Small intestine (tissue), 16 donors: ENCODE data around the gene FBXO8. TPM values are rescaled to one million over a fixed set of nuclear protein-coding genes. Genes with fewer than 3 reads are reported as not detected.

ENCODE experiments used
- DNase-seq, 2 donors: peaks; one replicate each; pipeline versions ENCODE4 v3.0.0 to v3.0.0-alpha.2; 2013
- FAIRE-seq: peaks from 2 replicates; lab custom pipeline; 2012; peaks lifted over from hg19 to GRCh38; lab: Jason Lieb, UNC
- H3K27ac ChIP-seq, 3 donors: one replicate each; pipeline ENCODE4 v1.5.1; 2013; ENCODE audit warnings: low read length in 2 of 3, mild to moderate bottlenecking in 2 of 3, control low read depth in 1 of 3, inconsistent platforms in 1 of 3, low read depth in 1 of 3, moderate library complexity in 1 of 3
- H3K27me3 ChIP-seq, 3 donors: one replicate each; pipeline ENCODE4 v1.6.1; 2013; ENCODE audit warnings: low read length in 3 of 3, inconsistent platforms in 1 of 3; ENCODE audit not compliant: control insufficient read depth in 3 of 3, insufficient read depth in 3 of 3
- H3K36me3 ChIP-seq, 3 donors: one replicate each; pipeline ENCODE4 v1.6.1; 2013; ENCODE audit warnings: low read length in 3 of 3, inconsistent platforms in 1 of 3, low read depth in 1 of 3, mild to moderate bottlenecking in 1 of 3, moderate library complexity in 1 of 3; ENCODE audit not compliant: control insufficient read depth in 3 of 3, insufficient read depth in 2 of 3
- H3K4me1 ChIP-seq, 3 donors: one replicate each; pipeline ENCODE4 v1.6.1; 2013; ENCODE audit warnings: low read length in 2 of 3, inconsistent platforms in 1 of 3, low read depth in 1 of 3, mild to moderate bottlenecking in 1 of 3, moderate library complexity in 1 of 3; ENCODE audit not compliant: control insufficient read depth in 3 of 3, insufficient read depth in 2 of 3
- H3K4me3 ChIP-seq, 3 donors: one replicate each; pipeline ENCODE4 v1.5.1; 2013; ENCODE audit warnings: low read length in 3 of 3, control low read depth in 1 of 3, inconsistent platforms in 1 of 3, low read depth in 1 of 3, mild to moderate bottlenecking in 1 of 3, moderate library complexity in 1 of 3
- H3K9me3 ChIP-seq, 2 donors: one replicate each; pipeline ENCODE4 v1.6.1; 2013; ENCODE audit warnings: low read depth in 1 of 2, low read length in 1 of 2; ENCODE audit not compliant: control insufficient read depth in 2 of 2, insufficient read depth in 1 of 2
- WGBS, 3 donors: extraction: QIAGEN DNeasy Blood & Tissue Kit; methylation state at CpG; one replicate each; pipeline ENCODE4 v1.1.7; 2013; 5-methylcytosine and 5-hydroxymethylcytosine counted together
- long read RNA-seq, 10 donors: transcript quantifications; one replicate each; lab custom pipeline, GENCODE V29; 2026
- polyA plus RNA-seq, 4 donors: library from polyadenylated mRNA; stranded (reverse) in 3 of 4; unstranded in 1 of 4; fragments of 200-250 nt in 3 of 4; fragments of 120-200 nt in 1 of 4; gene quantifications; one replicate each; pipeline versions ENCODE4 v1.2.1 to v1.2.3, GENCODE V29; 2013
- donor health status: healthy with polysubstance abuse.
- donor health status: control.
- donor health status: control.
- donor health status: Bipolar disorder and iron deficiency.
- donor health status: healthy.

The FBXO8 gene, protein sequence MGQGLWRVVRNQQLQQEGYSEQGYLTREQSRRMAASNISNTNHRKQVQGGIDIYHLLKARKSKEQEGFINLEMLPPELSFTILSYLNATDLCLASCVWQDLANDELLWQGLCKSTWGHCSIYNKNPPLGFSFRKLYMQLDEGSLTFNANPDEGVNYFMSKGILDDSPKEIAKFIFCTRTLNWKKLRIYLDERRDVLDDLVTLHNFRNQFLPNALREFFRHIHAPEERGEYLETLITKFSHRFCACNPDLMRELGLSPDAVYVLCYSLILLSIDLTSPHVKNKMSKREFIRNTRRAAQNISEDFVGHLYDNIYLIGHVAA
- 10 to 100 TPM; 14.5 to 25.5 (median 23.3) TPM for polyA plus RNA-seq
- long read RNA-seq, donor 1, transcript FBXO8-201 (6 exons, 2,577 nt) = major isoform, 18 of 18 reads
- long read RNA-seq, donor 1, partial matches to known transcripts = 0 of 18 reads
- long read RNA-seq, donor 1, other reads (novel, unspliced or antisense) = 0 of 18 reads
- long read RNA-seq, donor 2, partial matches to known transcripts = 0 of 1 reads
- long read RNA-seq, donor 2, other reads (novel, unspliced or antisense) = 0 of 1 reads
- long read RNA-seq, donor 3, partial matches to known transcripts = 0 of 2 reads
- long read RNA-seq, donor 3, other reads (novel, unspliced or antisense) = 0 of 2 reads
- long read RNA-seq, donor 4 = 0 reads
- long read RNA-seq, donor 5 = 0 reads
- long read RNA-seq, donor 6, transcript FBXO8-201 (6 exons, 2,577 nt) = major isoform, 7 of 12 reads
- long read RNA-seq, donor 6, partial matches to known transcripts = 5 of 12 reads
- long read RNA-seq, donor 6, other reads (novel, unspliced or antisense) = 0 of 12 reads
- long read RNA-seq, donor 7, transcript FBXO8-201 (6 exons, 2,577 nt) = major isoform, 11 of 11 reads
- long read RNA-seq, donor 7, partial matches to known transcripts = 0 of 11 reads
- long read RNA-seq, donor 7, other reads (novel, unspliced or antisense) = 0 of 11 reads
- long read RNA-seq, donor 8 = 0 reads
- long read RNA-seq, donor 9 = 0 reads
- long read RNA-seq, donor 10, transcript FBXO8-201 (6 exons, 2,577 nt) = major isoform, 7 of 7 reads
- long read RNA-seq, donor 10, partial matches to known transcripts = 0 of 7 reads
- long read RNA-seq, donor 10, other reads (novel, unspliced or antisense) = 0 of 7 reads

DNA sequence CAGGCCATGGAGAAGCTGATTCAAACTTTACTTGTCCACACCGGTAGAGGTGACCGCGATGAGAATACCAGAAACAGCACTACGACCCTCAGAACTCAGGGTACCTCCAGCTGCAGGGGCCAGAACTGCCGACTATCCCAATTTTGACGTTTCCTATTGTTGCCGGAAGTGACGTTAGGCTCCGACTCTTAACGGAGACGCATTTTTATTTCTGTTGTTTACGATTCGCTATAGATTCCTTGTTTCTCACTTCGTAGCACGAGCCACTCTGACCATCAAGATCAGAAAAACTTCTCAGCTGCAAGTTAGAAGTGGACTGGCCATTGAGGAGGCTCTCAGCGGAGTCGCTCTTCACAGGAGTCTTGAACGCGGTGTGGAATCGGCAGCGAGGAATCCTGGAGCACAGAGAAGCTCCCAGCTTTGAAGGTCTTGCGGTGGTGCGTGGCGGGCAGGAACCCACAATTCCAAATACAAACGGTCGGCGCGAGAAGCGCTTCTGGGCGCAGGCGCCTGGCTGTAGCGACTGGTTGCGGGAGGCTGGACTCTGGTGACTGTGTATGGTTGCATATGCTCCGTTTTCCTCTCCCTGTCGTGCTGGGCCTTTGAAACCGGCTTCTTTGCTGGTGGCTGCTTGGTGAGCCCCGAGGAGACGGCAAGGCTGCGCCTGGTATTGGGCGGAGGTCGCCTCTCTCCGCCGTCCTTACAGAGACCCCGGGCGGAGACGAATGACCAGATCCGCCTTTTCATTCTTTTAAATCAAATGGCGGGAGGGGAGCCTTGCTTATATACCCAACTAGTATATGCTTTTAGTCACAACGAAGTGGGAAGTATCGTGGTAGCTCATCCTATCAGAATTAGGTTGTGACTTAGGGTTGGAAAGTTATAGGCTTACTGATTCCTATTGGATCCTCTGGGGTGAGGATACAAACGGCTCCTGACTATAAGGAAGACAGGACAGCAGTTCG lies at the start of gene FBXO8, which contains the start of gene CEP44:
FBXO8 (minus strand) TSS at position 161 of the 965 bp plus-strand sequence. CDS start 20,575 bp downstream, outside the sequence.
CEP44 (plus strand) TSS at position 405 of the 965 bp plus-strand sequence. CDS start 15,211 bp downstream, outside the sequence.
- Histone ChIP-seq H3K36me3 (peaks cover 0 to 2% (median 0%) of the 10 kb centered on the region in 3 donors), H3K27ac (peak within 1 kb of the TSS; percentile 94 to 98 (median 98)), H3K9me3 (no peaks in the 10 kb centered on the region), H3K4me3 (peak within 1 kb of the TSS; percentile 64 to 91 (median 75)), H3K27me3 (no peaks in the 10 kb centered on the region), H3K4me1 (peaks cover 0 to 9% (median 5%) of the 10 kb centered on the region in 3 donors)
- FAIRE-seq (no peak), DNase-seq (peak; percentile 81 to 96)
- WGBS, 3 donors = 0% methylated on average over 52 of the region's 52 CpGs

GRCh38 chr4:174332741-174333493 lies 49.5 kb upstream of the FBXO8 start:
- peak; percentile 33 for FAIRE-seq
- Histone ChIP-seq H3K9me3 (no peaks in the 10 kb centered on the region), H3K4me1 (no peaks in the 10 kb centered on the region), H3K27me3 (no peaks in the 10 kb centered on the region), H3K27ac (no peak overlapping the region), H3K36me3 (no peaks in the 10 kb centered on the region), H3K4me3 (no peak overlapping the region)
- DNase-seq = no peak
- 76 to 88% (median 85%) methylated on average over 4 of the region's 4 CpGs for WGBS, 3 donors

- Histone ChIP-seq H3K9me3 (no peaks in the 10 kb centered on the region), H3K36me3 (no peaks in the 10 kb centered on the region), H3K4me1 (no peaks in the 10 kb centered on the region), H3K4me3 (no peak overlapping the region), H3K27me3 (no peaks in the 10 kb centered on the region), H3K27ac (no peak overlapping the region)
- FAIRE-seq (no peak), DNase-seq (no peak)
- 82 to 87% (median 84%) methylated on average over 2 of the region's 2 CpGs for WGBS, 3 donors
Observed at GRCh38 chr4:174324725-174325124, 41.3 kb upstream of the FBXO8 start.

GRCh38 chr4:174324236-174324635 lies 40.8 kb upstream of the FBXO8 start:
- FAIRE-seq (no peak), DNase-seq (no peak)
- no peaks in the 10 kb centered on the region for H3K36me3 ChIP-seq
- no peaks in the 10 kb centered on the region for H3K27me3 ChIP-seq
- H3K27ac ChIP-seq = no peak overlapping the region
- no peak overlapping the region for H3K4me3 ChIP-seq
- 90 to 96% (median 91%) methylated on average over 1 of the region's 1 CpG for WGBS, 3 donors
- no peaks in the 10 kb centered on the region for H3K4me1 ChIP-seq
- no peaks in the 10 kb centered on the region for H3K9me3 ChIP-seq

DNA sequence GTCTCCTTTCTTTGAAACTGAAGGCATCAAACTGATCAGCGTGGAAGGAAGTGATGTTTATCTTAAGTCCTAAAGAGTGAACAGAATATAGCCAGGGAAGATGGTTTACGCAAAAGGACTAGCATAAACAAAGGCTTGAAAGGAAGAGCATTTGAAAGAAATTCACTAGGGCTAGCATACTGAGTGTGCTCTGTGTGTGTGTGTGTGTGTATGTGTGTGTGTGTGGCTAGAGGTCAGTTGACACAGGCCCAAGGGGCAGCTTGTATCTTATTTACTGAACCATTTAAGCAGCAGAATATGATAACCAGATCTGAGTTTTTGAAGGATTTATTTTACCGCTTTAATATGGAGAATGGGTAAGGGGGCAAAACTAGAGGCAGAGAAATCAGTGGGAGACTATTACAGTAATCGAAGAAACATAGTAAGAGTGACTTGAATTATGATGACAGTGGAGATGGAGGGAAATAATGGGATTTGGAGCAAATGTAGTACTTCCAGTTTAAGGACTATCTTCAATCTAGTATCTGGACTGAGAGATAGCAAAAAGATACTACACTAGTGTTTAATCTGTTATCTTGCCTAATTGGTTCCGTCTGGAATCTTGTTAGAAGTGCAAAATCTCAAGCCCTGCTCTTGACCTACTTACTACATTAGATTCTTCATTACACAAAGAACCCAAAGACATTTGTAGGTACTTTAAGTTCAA lies 37.2 kb upstream of the FBXO8 start:
- H3K36me3 ChIP-seq = peaks cover 0 to 3% (median 0%) of the 10 kb centered on the region in 3 donors
- H3K4me3 ChIP-seq = no peak overlapping the region
- H3K27ac ChIP-seq = no peak overlapping the region
- no peaks in the 10 kb centered on the region for H3K9me3 ChIP-seq
- no peaks in the 10 kb centered on the region for H3K27me3 ChIP-seq
- DNase-seq = no peak
- FAIRE-seq = no peak
- no peaks in the 10 kb centered on the region for H3K4me1 ChIP-seq
- 78 to 85% (median 84%) methylated on average over 5 of the region's 5 CpGs for WGBS, 3 donors

GRCh38 chr4:174318829-174319764 lies 35.6 kb upstream of the FBXO8 start:
- peak; percentile 32 to 39 for DNase-seq
- no peaks in the 10 kb centered on the region for H3K4me1 ChIP-seq
- no peak overlapping the region for H3K27ac ChIP-seq
- H3K36me3 ChIP-seq = peaks cover 0 to 3% (median 0%) of the 10 kb centered on the region in 3 donors
- no peaks in the 10 kb centered on the region for H3K9me3 ChIP-seq
- no peak overlapping the region for H3K4me3 ChIP-seq
- WGBS, 3 donors = 75 to 84% (median 82%) methylated on average over 8 of the region's 8 CpGs
- H3K27me3 ChIP-seq = no peaks in the 10 kb centered on the region
- FAIRE-seq = peak; percentile 97
